Parathyroid adenoma (tissue), 2 donors: Measurements from ENCODE around the gene ABCC3.
"Not testable (repeated sequence)": the region's sequence is repeated elsewhere in the genome, so short reads cannot be mapped to it uniquely, and the experiment has no call there.

Experiments
- H2AFZ ChIP-seq: fragments of 300-600 bp; sonication (generic); one replicate; pipeline ENCODE4 v1.7.0; 2017; ENCODE audit warnings: antibody characterized with exemption, mild to moderate bottlenecking
- H3K27ac ChIP-seq: fragments of 300-600 bp; sonication (generic); one replicate; pipeline ENCODE4 v1.7.0; 2017
- H3K27me3 ChIP-seq: fragments of 300-600 bp; sonication (generic); one replicate; pipeline ENCODE4 v1.7.0; 2017; ENCODE audit warnings: low read length; ENCODE audit not compliant: control insufficient read depth, insufficient read depth
- H3K36me3 ChIP-seq: fragments of 300-600 bp; sonication (generic); one replicate; pipeline ENCODE4 v1.7.0; 2017; ENCODE audit warnings: low read length; ENCODE audit not compliant: control insufficient read depth, insufficient read depth
- H3K4me1 ChIP-seq: fragments of 300-600 bp; sonication (generic); one replicate; pipeline ENCODE4 v1.7.0; 2017; ENCODE audit warnings: control low read depth
- H3K4me2 ChIP-seq: fragments of 300-600 bp; sonication (generic); one replicate; pipeline ENCODE4 v1.7.0; 2017; ENCODE audit warnings: low read length
- H3K4me3 ChIP-seq: fragments of 300-600 bp; sonication (generic); one replicate; pipeline ENCODE4 v1.7.0; 2017; ENCODE audit warnings: low read depth, low read length
- H3K79me2 ChIP-seq: fragments of 300-600 bp; sonication (generic); one replicate; pipeline ENCODE4 v1.7.0; 2017; ENCODE audit warnings: control low read depth
- H3K9ac ChIP-seq: fragments of 300-600 bp; sonication (generic); one replicate; pipeline ENCODE4 v1.7.0; 2017; ENCODE audit warnings: mild to moderate bottlenecking
- H3K9me3 ChIP-seq: fragments of 300-600 bp; sonication (generic); one replicate; pipeline ENCODE4 v1.7.0; 2017; ENCODE audit warnings: low read length; ENCODE audit not compliant: control insufficient read depth
- TF ChIP-seq, protein P1 (sequence below): fragments of 300-600 bp; sonication (generic); IDR thresholded peaks from one replicate; pipeline ENCODE4 v1.7.0; 2017; ENCODE audit warnings: antibody characterized with exemption, mild to moderate bottlenecking
- donor health status: primary hyperparathyroidism.

The ABCC3 gene

GRCh38 chr17:50679008-50679544 lies 44.4 kb downstream of the ABCC3 start:
- no peaks in the 10 kb centered on the region for H3K9me3 ChIP-seq
- H3K27me3 ChIP-seq = no peaks in the 10 kb centered on the region
- no peak overlapping the region for H3K27ac ChIP-seq
- H3K4me1 ChIP-seq = no peaks in the 10 kb centered on the region
- no peak overlapping the region for H2AFZ ChIP-seq
- H3K79me2 ChIP-seq = no peaks in the 10 kb centered on the region
- H3K4me2 ChIP-seq = no peak overlapping the region
- no peak overlapping the region for H3K4me3 ChIP-seq
- H3K9ac ChIP-seq = no peak overlapping the region
- no peaks in the 10 kb centered on the region for H3K36me3 ChIP-seq
- TF ChIP-seq, protein P1, sequence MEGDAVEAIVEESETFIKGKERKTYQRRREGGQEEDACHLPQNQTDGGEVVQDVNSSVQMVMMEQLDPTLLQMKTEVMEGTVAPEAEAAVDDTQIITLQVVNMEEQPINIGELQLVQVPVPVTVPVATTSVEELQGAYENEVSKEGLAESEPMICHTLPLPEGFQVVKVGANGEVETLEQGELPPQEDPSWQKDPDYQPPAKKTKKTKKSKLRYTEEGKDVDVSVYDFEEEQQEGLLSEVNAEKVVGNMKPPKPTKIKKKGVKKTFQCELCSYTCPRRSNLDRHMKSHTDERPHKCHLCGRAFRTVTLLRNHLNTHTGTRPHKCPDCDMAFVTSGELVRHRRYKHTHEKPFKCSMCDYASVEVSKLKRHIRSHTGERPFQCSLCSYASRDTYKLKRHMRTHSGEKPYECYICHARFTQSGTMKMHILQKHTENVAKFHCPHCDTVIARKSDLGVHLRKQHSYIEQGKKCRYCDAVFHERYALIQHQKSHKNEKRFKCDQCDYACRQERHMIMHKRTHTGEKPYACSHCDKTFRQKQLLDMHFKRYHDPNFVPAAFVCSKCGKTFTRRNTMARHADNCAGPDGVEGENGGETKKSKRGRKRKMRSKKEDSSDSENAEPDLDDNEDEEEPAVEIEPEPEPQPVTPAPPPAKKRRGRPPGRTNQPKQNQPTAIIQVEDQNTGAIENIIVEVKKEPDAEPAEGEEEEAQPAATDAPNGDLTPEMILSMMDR = no peak

- Histone ChIP-seq H3K79me2 (no peaks in the 10 kb centered on the region), H2AFZ (no peak overlapping the region), H3K36me3 (no peaks in the 10 kb centered on the region), H3K9ac (no peak overlapping the region), H3K4me1 (peaks cover 10% of the 10 kb centered on the region), H3K4me2 (no peak overlapping the region), H3K27ac (no peak overlapping the region), H3K9me3 (no peaks in the 10 kb centered on the region), H3K4me3 (no peak overlapping the region), H3K27me3 (no peaks in the 10 kb centered on the region)
- TF ChIP-seq, protein P1 = no peak
Measured at GRCh38 chr17:50680126-50680525, 45.4 kb downstream of the ABCC3 start.

GRCh38 chr17:50680543-50681262 lies 46.0 kb downstream of the ABCC3 start:
- not testable (repeated sequence) for H3K79me2 ChIP-seq, H3K4me3 ChIP-seq, H3K4me2 ChIP-seq, H3K9ac ChIP-seq, H3K27me3 ChIP-seq, H3K9me3 ChIP-seq, H3K36me3 ChIP-seq
- Histone ChIP-seq H3K4me1 (peaks cover 12% of the 10 kb centered on the region), H3K27ac (peak overlapping the region; percentile 46), H2AFZ (peak overlapping the region; percentile 70)

DNA sequence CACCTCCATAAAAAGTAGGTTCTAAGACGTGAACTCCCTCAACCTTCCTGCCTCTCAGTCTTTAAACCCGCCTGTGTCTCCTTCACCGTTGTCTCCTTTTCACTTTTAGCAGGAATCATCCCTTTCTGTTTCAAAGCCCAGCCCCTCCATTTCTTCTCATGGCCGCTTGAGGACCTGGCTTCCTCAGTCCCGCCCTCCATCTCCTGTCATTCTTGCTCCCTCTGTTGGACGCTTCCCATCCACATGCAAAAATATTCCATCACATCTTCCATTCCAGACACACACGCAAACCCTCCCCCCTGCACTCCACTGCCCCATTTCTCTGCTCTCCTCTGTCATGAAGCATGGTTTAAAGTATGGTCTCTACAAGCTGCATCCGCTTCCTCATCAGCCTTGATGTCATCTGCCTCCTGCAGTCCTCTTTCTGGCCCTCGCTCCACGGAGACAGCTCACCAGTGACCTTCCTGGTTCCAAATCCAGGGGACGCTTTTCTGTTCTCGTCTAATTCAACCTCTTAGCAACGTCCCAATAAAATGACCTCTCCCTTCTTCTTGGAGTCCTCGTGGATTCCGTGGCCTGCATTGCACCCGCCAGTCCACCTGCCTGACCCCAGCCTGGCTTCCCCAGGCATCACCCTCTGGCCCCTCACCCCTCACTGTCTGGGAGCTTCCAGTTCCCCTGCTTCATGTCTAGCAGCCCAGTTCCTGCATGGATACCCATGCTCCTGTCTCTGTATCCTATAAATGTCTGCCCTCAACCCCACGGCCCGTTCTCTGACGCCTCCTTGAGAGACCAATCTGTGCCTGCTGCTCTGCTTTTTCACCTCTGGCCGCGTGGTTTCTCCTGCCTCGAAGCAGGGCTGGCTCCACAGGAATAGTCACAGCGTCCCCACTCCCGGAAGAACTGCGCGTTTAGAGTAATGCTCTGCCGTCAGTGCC lies 46.9 kb downstream of the ABCC3 start:
- no peaks in the 10 kb centered on the region for H3K79me2 ChIP-seq
- H3K4me3 ChIP-seq = no peak overlapping the region
- TF ChIP-seq, protein P1 = peak; percentile 79
- peak overlapping the region; percentile 70 for H2AFZ ChIP-seq
- no peaks in the 10 kb centered on the region for H3K27me3 ChIP-seq
- H3K9me3 ChIP-seq = no peaks in the 10 kb centered on the region
- peaks cover 12% of the 10 kb centered on the region for H3K4me1 ChIP-seq
- H3K9ac ChIP-seq = no peak overlapping the region
- no peaks in the 10 kb centered on the region for H3K36me3 ChIP-seq
- H3K27ac ChIP-seq = peak overlapping the region; percentile 46
- H3K4me2 ChIP-seq = no peak overlapping the region

DNA sequence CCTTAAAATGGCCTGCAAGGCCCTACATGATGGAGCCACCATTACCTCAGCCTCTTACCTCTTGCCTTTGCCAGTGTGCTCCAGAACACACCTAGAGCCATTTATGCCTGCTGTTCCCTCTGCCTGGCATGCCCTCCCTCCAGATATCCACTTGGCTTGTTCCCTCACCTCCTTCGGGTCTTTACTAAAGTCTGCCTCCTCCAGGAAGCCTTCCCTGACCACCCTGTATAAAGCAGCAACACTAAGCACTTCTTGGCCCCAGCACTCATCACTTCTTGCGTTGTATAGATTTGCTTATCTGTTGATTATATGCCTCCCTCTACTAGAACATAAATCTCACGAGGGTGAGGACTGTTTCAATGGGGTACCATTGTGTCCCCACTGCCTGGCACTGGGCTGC lies 47.8 kb downstream of the ABCC3 start:
- Histone ChIP-seq H3K4me3 (no peak overlapping the region), H3K9me3 (no peaks in the 10 kb centered on the region), H3K27ac (no peak overlapping the region), H3K27me3 (no peaks in the 10 kb centered on the region), H3K79me2 (no peaks in the 10 kb centered on the region), H3K36me3 (no peaks in the 10 kb centered on the region), H2AFZ (no peak overlapping the region), H3K9ac (no peak overlapping the region), H3K4me1 (peaks cover 12% of the 10 kb centered on the region), H3K4me2 (no peak overlapping the region)
- TF ChIP-seq, protein P1 = no peak
